ENCODE data around the gene HAND1. TPM values are rescaled to one million over a fixed set of nuclear protein-coding genes. Genes with fewer than 3 reads are reported as not detected.

HAND1 gene
- total RNA-seq, 2 experiments from 2014 or later, result not detected

GRCh38 chr5:154467655-154468354, 10.2 kb downstream of the HAND1 start:
- Mint-ChIP-seq H3K4me1 (ENCODE audit: low read depth) (peaks cover 5% of the 10 kb centered on the region), H3K9me3 (no peaks in the 10 kb centered on the region), H3K4me3 (no peak overlapping the region), H3K36me3 (ENCODE audit: low read depth) (no peaks in the 10 kb centered on the region), H3K27me3 (peaks cover 35% of the 10 kb centered on the region), H3K27ac (no peak overlapping the region)
- CTCF ChIA-PET, result interaction anchor here (0.7 to 6.2 kb wide), 27 partner anchors 7 to 530 kb away, joined by 3 to 83 read pairs (median 4); partner anchors contain the start of genes HAND1 and SAP30L
- intact Hi-C loops (cut with micrococcal nuclease), result loop anchor here (2.0 kb wide), 1 partner anchor 145 kb away; no protein-coding TSS in a partner anchor
- POLR2A ChIA-PET, result interaction anchor here (0.6 to 1.1 kb wide), 3 partner anchors 9 to 1004 kb away, joined by 4 read pairs; no protein-coding TSS in a partner anchor
- ATAC-seq (peak; percentile 95), DNase-seq (peak; percentile 87)
- TF ChIP-seq CTCF (IDR thresholded peaks at IDR 0.05), result peak; percentile 93

- DNase-seq, result no peak
- H3K36me3 Mint-ChIP-seq (ENCODE audit: low read depth), result no peaks in the 10 kb centered on the region
- peaks cover 27% of the 10 kb centered on the region for H3K27me3 Mint-ChIP-seq
- H3K9me3 Mint-ChIP-seq, result no peaks in the 10 kb centered on the region
- no peak for ATAC-seq
- intact Hi-C loops (cut with micrococcal nuclease), result loop anchor here (2.0 kb wide), 1 partner anchor 146 kb away; no protein-coding TSS in a partner anchor
- peaks cover 4% of the 10 kb centered on the region for H3K4me1 Mint-ChIP-seq (ENCODE audit: low read depth)
- POLR2A ChIA-PET, result interaction anchor here (1.1 to 1.3 kb wide), 2 partner anchors 10 to 20 kb away, joined by 3 to 4 read pairs; no protein-coding TSS in a partner anchor
- CTCF ChIA-PET, result interaction anchor here (0.6 to 6.2 kb wide), 19 partner anchors 8 to 492 kb away, joined by 3 to 83 read pairs (median 5); no protein-coding TSS in a partner anchor
- TF ChIP-seq CTCF (IDR thresholded peaks at IDR 0.05), result no peak
- no peak overlapping the region for H3K4me3 Mint-ChIP-seq
- no peak overlapping the region for H3K27ac Mint-ChIP-seq
Measured at GRCh38 chr5:154466671-154467070, 11.4 kb downstream of the HAND1 start.

GRCh38 chr5:154466147-154466546, 11.9 kb downstream of the HAND1 start:
- intact Hi-C loops (cut with micrococcal nuclease), result loop anchor here (2.0 kb wide), 1 partner anchor 147 kb away; no protein-coding TSS in a partner anchor
- POLR2A ChIA-PET, result interaction anchor here (1.3 kb wide), 1 partner anchor 21 kb away, joined by 3 read pairs; no protein-coding TSS in a partner anchor

GRCh38 chr5:154465169-154465568, 12.9 kb downstream of the HAND1 start:
- intact Hi-C loops (cut with micrococcal nuclease), result no loop called here
- H3K9me3 Mint-ChIP-seq, result no peaks in the 10 kb centered on the region
- CTCF ChIA-PET, result interaction anchor here (1.1 to 6.2 kb wide), 2 partner anchors 60 to 144 kb away, joined by 4 to 83 read pairs; no protein-coding TSS in a partner anchor
- H3K36me3 Mint-ChIP-seq (ENCODE audit: low read depth), result no peaks in the 10 kb centered on the region
- H3K4me1 Mint-ChIP-seq (ENCODE audit: low read depth), result no peaks in the 10 kb centered on the region
- DNase-seq (no peak), ATAC-seq (no peak)
- no peak overlapping the region for H3K4me3 Mint-ChIP-seq
- no peak for TF ChIP-seq CTCF (IDR thresholded peaks at IDR 0.05)
- no peak overlapping the region for H3K27ac Mint-ChIP-seq
- H3K27me3 Mint-ChIP-seq, result peaks cover 12% of the 10 kb centered on the region
- POLR2A ChIA-PET, result no interaction called here

More at GRCh38 chr5:154466147-154466546, 11.9 kb downstream of the HAND1 start:
- TF ChIP-seq CTCF (IDR thresholded peaks at IDR 0.05), result no peak
- Mint-ChIP-seq H3K27ac (no peak overlapping the region), H3K9me3 (no peaks in the 10 kb centered on the region), H3K36me3 (ENCODE audit: low read depth) (no peaks in the 10 kb centered on the region), H3K27me3 (peaks cover 22% of the 10 kb centered on the region), H3K4me1 (ENCODE audit: low read depth) (peaks cover 2% of the 10 kb centered on the region), H3K4me3 (no peak overlapping the region)
- no peak for DNase-seq
- CTCF ChIA-PET, result interaction anchor here (0.9 to 6.2 kb wide), 12 partner anchors 9 to 492 kb away, joined by 3 to 83 read pairs (median 5); no protein-coding TSS in a partner anchor
- ATAC-seq, result no peak
